CD4-positive, alpha-beta memory T cell (primary cell): ENCODE data around the gene CPEB4. TPM values are rescaled to one million over a fixed set of nuclear protein-coding genes. Genes with fewer than 3 reads are reported as not detected.

ENCODE experiments used
- CTCF ChIA-PET: fragments of 350-600 bp; sonication (Branson Sonifier 250); formaldehyde crosslinking; loops from one replicate; lab custom pipeline; 2021; ENCODE audit warnings: inconsistent platforms; ENCODE audit not compliant: partially characterized antibody; lab: Charles Lee
- POLR2A ChIA-PET: fragments of 350-600 bp; sonication (Branson Sonifier 250); formaldehyde crosslinking; loops from one replicate; lab custom pipeline; 2021; ENCODE audit not compliant: partially characterized antibody; lab: Charles Lee
- DNase-seq, 5 donors: peaks; one replicate each; pipeline versions ENCODE4 v3.0.0 to v3.0.0-alpha.2; 2020 to 2022; ENCODE audit warnings: mixed read lengths in 1 of 5
- H3K27ac ChIP-seq: one replicate; pipeline ENCODE4 v1.7.0; 2013; ENCODE audit warnings: low read depth, low read length
- H3K27me3 ChIP-seq: 2 replicates; pipeline ENCODE4 v1.7.0; 2013; ENCODE audit warnings: mild to moderate bottlenecking, low read length, moderate library complexity; ENCODE audit not compliant: insufficient read depth
- H3K36me3 ChIP-seq: 2 replicates; pipeline ENCODE4 v1.7.0; 2013; ENCODE audit warnings: mild to moderate bottlenecking, low read length, moderate library complexity; ENCODE audit not compliant: insufficient read depth
- H3K4me1 ChIP-seq: 2 replicates; pipeline ENCODE4 v1.7.0; 2013; ENCODE audit warnings: mild to moderate bottlenecking, low read length, moderate library complexity; ENCODE audit not compliant: insufficient read depth
- H3K4me3 ChIP-seq, 2 donors: one replicate each; pipeline ENCODE4 v1.7.0; 2013; ENCODE audit warnings: low read length in 2 of 2, mild to moderate bottlenecking in 1 of 2
- H3K9me3 ChIP-seq, 2 donors: one replicate each; pipeline ENCODE4 v1.7.0; 2013; ENCODE audit warnings: low read length in 2 of 2, control low read depth in 1 of 2; ENCODE audit not compliant: control insufficient read depth in 1 of 2
- H3K27ac Mint-ChIP-seq, 7 donors: one replicate each; pipeline ENCODE4 v1.8.0; 2020 to 2021; ENCODE audit warnings: mixed read lengths in 7 of 7, mild to moderate bottlenecking in 6 of 7, inconsistent platforms in 3 of 7, moderate library complexity in 3 of 7
- H3K27me3 Mint-ChIP-seq, 2 donors: one replicate each; pipeline ENCODE4 v1.8.0; 2020 to 2021; ENCODE audit warnings: mixed read lengths in 2 of 2
- H3K36me3 Mint-ChIP-seq, 2 donors: one replicate each; pipeline ENCODE4 v1.8.0; 2020 to 2021; ENCODE audit warnings: mixed read lengths in 2 of 2, inconsistent platforms in 1 of 2, mild to moderate bottlenecking in 1 of 2
- H3K4me1 Mint-ChIP-seq, 4 donors: one replicate each; pipeline ENCODE4 v1.8.0; 2020 to 2021; ENCODE audit warnings: mixed read lengths in 4 of 4, mild to moderate bottlenecking in 1 of 4
- H3K4me3 Mint-ChIP-seq, 8 donors: one replicate each; pipeline ENCODE4 v1.8.0; 2020 to 2021; ENCODE audit warnings: mixed read lengths in 8 of 8, mild to moderate bottlenecking in 7 of 8, moderate library complexity in 6 of 8, inconsistent platforms in 3 of 8
- H3K9me3 Mint-ChIP-seq, 8 donors: one replicate each; pipeline ENCODE4 v1.8.0; 2020 to 2021; ENCODE audit warnings: mixed read lengths in 8 of 8, mild to moderate bottlenecking in 5 of 8, inconsistent platforms in 3 of 8, moderate library complexity in 1 of 8
- intact Hi-C: fragments of 100-400 bp; cut with micrococcal nuclease; formaldehyde crosslinking; loops from one replicate; pipeline ENCODE4 v1.15.1; 2023
- polyA plus RNA-seq, 2 donors: library from polyadenylated mRNA; unstranded; fragments of 300-500 nt; fragmentation: Illumina TruSeq; gene quantifications; one replicate each; pipeline ENCODE4 v1.2.3, GENCODE V29; 2021
- total RNA-seq, 2 experiments: library from RNA; stranded (reverse); gene quantifications; one replicate each; pipeline ENCODE4 v1.2.3, GENCODE V29; 2021

The CPEB4 gene
- total and polyA plus RNA-seq, 4 experiments from 2014 or later: 1.9 to 18.3 (median 11.6) TPM

GRCh38 chr5:173885475-173886010, 2.6 kb upstream of the CPEB4 start:
- intact Hi-C loops: no loop called here
- no peaks in the 10 kb centered on the region for H3K36me3 ChIP-seq

GRCh38 chr5:173886150-173886549, 2.0 kb upstream of the CPEB4 start:
- H3K4me3 ChIP-seq: no peak overlapping the region
- ChIA-PET CTCF (interaction anchor here (1.3 to 3.0 kb wide), 6 partner anchors 9 to 270 kb away, joined by 3 to 27 read pairs (median 9); partner anchors contain the start of gene BOD1), POLR2A (interaction anchor here (0.6 to 5.7 kb wide), 6 partner anchors 10 to 270 kb away, joined by 3 to 102 read pairs (median 6); partner anchors contain the start of gene BOD1)
- intact Hi-C loops: no loop called here
- Mint-ChIP-seq H3K4me3 (peak overlapping the region in 7 of 8 donors; percentile 42 to 84 (median 54)), H3K27me3 (no peaks in the 10 kb centered on the region), H3K9me3 (peaks cover 0 to 5% (median under 1%) of the 10 kb centered on the region in 8 donors), H3K4me1 (peaks cover 55 to 78% (median 62%) of the 10 kb centered on the region in 4 donors), H3K27ac (peak overlapping the region; percentile 37 to 91 (median 76)), H3K36me3 (peaks cover 0 to 8% of the 10 kb centered on the region in 2 donors)
- no peaks in the 10 kb centered on the region for H3K27me3 ChIP-seq
- no peak overlapping the region for H3K27ac ChIP-seq
- DNase-seq: no peak
- peaks cover 64% of the 10 kb centered on the region for H3K4me1 ChIP-seq
- H3K9me3 ChIP-seq: no peaks in the 10 kb centered on the region
- H3K36me3 ChIP-seq: no peaks in the 10 kb centered on the region

More at GRCh38 chr5:173885475-173886010, 2.6 kb upstream of the CPEB4 start:
- H3K4me1 Mint-ChIP-seq: peaks cover 51 to 72% (median 57%) of the 10 kb centered on the region in 4 donors
- Histone ChIP-seq H3K4me1 (peaks cover 59% of the 10 kb centered on the region), H3K4me3 (peak overlapping the region; percentile 4 to 7), H3K27ac (peak overlapping the region; percentile 11), H3K27me3 (no peaks in the 10 kb centered on the region), H3K9me3 (no peaks in the 10 kb centered on the region)
- POLR2A ChIA-PET: interaction anchor here (0.8 to 5.7 kb wide), 9 partner anchors 9 to 270 kb away, joined by 3 to 102 read pairs (median 5); partner anchors contain the start of gene BOD1
- H3K27me3 Mint-ChIP-seq: no peaks in the 10 kb centered on the region
- peak overlapping the region in 7 of 8 donors; percentile 53 to 84 (median 71) for H3K4me3 Mint-ChIP-seq
- H3K9me3 Mint-ChIP-seq: peaks cover 0 to 5% (median under 1%) of the 10 kb centered on the region in 8 donors
- peak in 1 of 5 donors; percentile 12 for DNase-seq
- CTCF ChIA-PET: interaction anchor here (0.8 to 3.0 kb wide), 15 partner anchors 9 to 269 kb away, joined by 3 to 27 read pairs (median 4); partner anchors contain the start of gene BOD1
- H3K27ac Mint-ChIP-seq: peak overlapping the region; percentile 38 to 93 (median 83)
- H3K36me3 Mint-ChIP-seq: peaks cover 0 to 8% of the 10 kb centered on the region in 2 donors

GRCh38 chr5:173888473-173889131, 453 bp downstream of the CPEB4 start:
- Histone ChIP-seq H3K4me1 (peaks cover 82% of the 10 kb centered on the region), H3K27ac (peak overlapping the region; percentile 68), H3K9me3 (no peaks in the 10 kb centered on the region), H3K27me3 (no peaks in the 10 kb centered on the region), H3K36me3 (no peaks in the 10 kb centered on the region), H3K4me3 (peak overlapping the region; percentile 52 to 68)
- Mint-ChIP-seq H3K36me3 (peaks cover 0 to 13% of the 10 kb centered on the region in 2 donors), H3K4me3 (peak overlapping the region; percentile 95 to 99 (median 98)), H3K9me3 (no peaks in the 10 kb centered on the region), H3K4me1 (peaks cover 72 to 94% (median 74%) of the 10 kb centered on the region in 4 donors), H3K27me3 (no peaks in the 10 kb centered on the region), H3K27ac (peak overlapping the region; percentile 91 to 99 (median 98))
- ChIA-PET POLR2A (interaction anchor here (0.6 to 5.9 kb wide), 20 partner anchors 8 to 1713 kb away, joined by 3 to 102 read pairs (median 6); partner anchors contain the start of genes BOD1 and DUSP1), CTCF (interaction anchor here (0.7 to 2.5 kb wide), 13 partner anchors 15 to 273 kb away, joined by 3 to 21 read pairs (median 4); partner anchors contain the start of gene BOD1)
- peak in 1 of 5 donors; percentile 15 for DNase-seq
- intact Hi-C loops: loop anchor here (1.0 to 2.0 kb wide), 3 partner anchors 30 to 272 kb away; partner anchors contain the start of gene BOD1

- peaks cover 74% of the 10 kb centered on the region for H3K4me1 ChIP-seq
Observed at GRCh38 chr5:173890195-173890991, 2.2 kb downstream of the CPEB4 start.

GRCh38 chr5:173891308-173892116, 3.4 kb downstream of the CPEB4 start:
- H3K36me3 ChIP-seq: no peaks in the 10 kb centered on the region
- CTCF ChIA-PET: interaction anchor here (1.0 to 2.4 kb wide), 3 partner anchors 34 to 275 kb away, joined by 4 to 16 read pairs (median 9); partner anchors contain the start of gene BOD1
- POLR2A ChIA-PET: interaction anchor here (1.2 to 5.9 kb wide), 3 partner anchors 24 to 34 kb away, joined by 3 to 41 read pairs (median 5); no protein-coding TSS in a partner anchor
- H3K4me3 ChIP-seq: no peak overlapping the region
- no peaks in the 10 kb centered on the region for H3K27me3 Mint-ChIP-seq
- DNase-seq: no peak
- H3K36me3 Mint-ChIP-seq: peaks cover 0 to 16% of the 10 kb centered on the region in 2 donors
- peaks cover 64% of the 10 kb centered on the region for H3K4me1 ChIP-seq
- H3K27ac ChIP-seq: no peak overlapping the region
- peak overlapping the region in 3 of 7 donors; percentile 25 to 60 (median 57) for H3K27ac Mint-ChIP-seq
- H3K4me3 Mint-ChIP-seq: peak overlapping the region; percentile 71 to 98 (median 77)
- peaks cover 53 to 90% (median 59%) of the 10 kb centered on the region in 4 donors for H3K4me1 Mint-ChIP-seq
- H3K9me3 ChIP-seq: no peaks in the 10 kb centered on the region
- H3K9me3 Mint-ChIP-seq: no peaks in the 10 kb centered on the region
- intact Hi-C loops: no loop called here
- no peaks in the 10 kb centered on the region for H3K27me3 ChIP-seq

More at GRCh38 chr5:173890195-173890991, 2.2 kb downstream of the CPEB4 start:
- Histone ChIP-seq H3K27ac (no peak overlapping the region), H3K9me3 (no peaks in the 10 kb centered on the region), H3K4me3 (peak overlapping the region; percentile 8 to 26), H3K36me3 (no peaks in the 10 kb centered on the region), H3K27me3 (no peaks in the 10 kb centered on the region)
- peaks cover 0 to 16% of the 10 kb centered on the region in 2 donors for H3K36me3 Mint-ChIP-seq
- DNase-seq: no peak
- POLR2A ChIA-PET: interaction anchor here (1.1 to 5.9 kb wide), 5 partner anchors 13 to 274 kb away, joined by 3 to 41 read pairs (median 5); partner anchors contain the start of gene BOD1
- peaks cover 59 to 94% (median 66%) of the 10 kb centered on the region in 4 donors for H3K4me1 Mint-ChIP-seq
- intact Hi-C loops: no loop called here
- H3K27me3 Mint-ChIP-seq: no peaks in the 10 kb centered on the region
- peak overlapping the region; percentile 73 to 98 (median 90) for H3K4me3 Mint-ChIP-seq
- H3K9me3 Mint-ChIP-seq: no peaks in the 10 kb centered on the region
- peak overlapping the region in 4 of 7 donors; percentile 13 to 79 (median 46) for H3K27ac Mint-ChIP-seq
- CTCF ChIA-PET: interaction anchor here (0.7 to 2.5 kb wide), 8 partner anchors 27 to 274 kb away, joined by 3 to 16 read pairs (median 4); partner anchors contain the start of gene BOD1
